Endothelial cell of umbilical vein (primary cell): ENCODE measurements around the gene FSTL4.

ENCODE experiments used
- CTCF ChIP-seq, 2 donors: IDR thresholded peaks; 1 replicate in 1 of 2; 2 replicates in 1 of 2; pipeline ENCODE4 v1.5.1; 2011; ENCODE audit warnings: low read length in 2 of 2, mild to moderate bottlenecking in 2 of 2, moderate library complexity in 2 of 2, control low read depth in 1 of 2, inconsistent platforms in 1 of 2, low read depth in 1 of 2; ENCODE audit not compliant: insufficient read depth in 1 of 2; ENCODE audit errors: extremely low read depth in 1 of 2
- EZH2 ChIP-seq: IDR thresholded peaks from 2 replicates; pipeline ENCODE4 v1.6.1; 2012; ENCODE audit warnings: borderline replicate concordance, low read depth, mild to moderate bottlenecking, moderate library complexity, low read length, inconsistent platforms; ENCODE audit not compliant: severe bottlenecking
- FOS ChIP-seq: IDR thresholded peaks from 2 replicates; pipeline ENCODE4 v1.6.1; 2011; ENCODE audit warnings: mild to moderate bottlenecking, low read length, moderate library complexity, borderline replicate concordance; ENCODE audit not compliant: insufficient read depth
- POLR2A ChIP-seq: IDR thresholded peaks from 2 replicates; pipeline ENCODE4 v1.6.1; 2012; ENCODE audit warnings: low read depth, mild to moderate bottlenecking, control low read depth, low read length
- POLR2AphosphoS5 ChIP-seq: IDR thresholded peaks from 2 replicates; pipeline ENCODE4 v1.6.1; 2012; ENCODE audit warnings: low read depth, mild to moderate bottlenecking, control low read depth, low read length, moderate library complexity; ENCODE audit not compliant: insufficient read depth

GRCh38 chr5:133314086-133314485 lies 298.3 kb downstream of the FSTL4 start:
- TF ChIP-seq CTCF (IDR thresholded peaks at IDR 0.05; ENCODE audit: extremely low read depth in 1 of 2, insufficient read depth in 1 of 2, low read depth in 1 of 2, low read length in 2 of 2), result no peak
- TF ChIP-seq FOS, result no peak
- no peak for TF ChIP-seq POLR2AphosphoS5
- TF ChIP-seq EZH2, result no peak
- TF ChIP-seq POLR2A, result no peak
